Neural cell (in vitro differentiated cells): ENCODE results near the gene ADAM10.

Experiments used
- CTCF ChIP-seq: fragments of 450-650 bp; IDR thresholded peaks from 2 replicates; pipeline ENCODE4 v1.5.1; 2014; ENCODE audit warnings: antibody characterized with exemption, mild to moderate bottlenecking, moderate library complexity; ENCODE audit not compliant: poor library complexity, severe bottlenecking
- EP300 ChIP-seq: fragments of 450-650 bp; conservative IDR thresholded peaks from 2 replicates; pipeline ENCODE4 v1.6.1; 2014; ENCODE audit warnings: antibody characterized with exemption, mild to moderate bottlenecking, moderate library complexity; ENCODE audit not compliant: poor library complexity, severe bottlenecking
- EZH2 ChIP-seq: fragments of 200-600, 300-800 bp; shearing (Covaris generic), sonication (generic); IDR thresholded peaks from 2 replicates; pipeline ENCODE4 v1.6.1; 2014; ENCODE audit warnings: antibody characterized with exemption, low read length, borderline replicate concordance, mild to moderate bottlenecking; ENCODE audit not compliant: insufficient read depth, poor library complexity, severe bottlenecking
- POLR2AphosphoS5 ChIP-seq: IDR thresholded peaks from 2 replicates; pipeline ENCODE4 v1.6.1; 2012
- REST ChIP-seq: IDR thresholded peaks from 2 replicates; pipeline ENCODE4 v1.6.1; 2012; ENCODE audit warnings: borderline replicate concordance

- TF ChIP-seq REST (no peak), CTCF (no peak), POLR2AphosphoS5 (no peak), EZH2 (no peak), EP300 (no peak)
Observed at GRCh38 chr15:58562135-58562534, 187.4 kb downstream of the ADAM10 start.
